H1 (cell line): Measurements from ENCODE around the gene LPAR6. TPM values are rescaled to one million over a fixed set of nuclear protein-coding genes. Genes with fewer than 3 reads are reported as not detected.

Experiments used
- BACH1 ChIP-seq: IDR thresholded peaks from 2 replicates; pipeline ENCODE4 v1.6.1; 2012; ENCODE audit warnings: low read length, improper control_type of control experiment
- CREB1 ChIP-seq: IDR thresholded peaks from 2 replicates; pipeline ENCODE4 v1.6.1; 2012; ENCODE audit warnings: inconsistent platforms
- PHF8 ChIP-seq: fragments of 200-600 bp; sonication (generic); conservative IDR thresholded peaks from 2 replicates; pipeline ENCODE4 v1.7.1; 2012; ENCODE audit warnings: low read depth, mild to moderate bottlenecking, inconsistent platforms, low read length, moderate library complexity
- POLR2AphosphoS5 ChIP-seq: IDR thresholded peaks from 2 replicates; pipeline ENCODE4 v1.6.1; 2011; ENCODE audit warnings: low read depth, low read length
- polyA plus RNA-seq, 7 experiments: library from polyadenylated mRNA; depleted of rRNA in 3 of 7; stranded (reverse) in 5 of 7; unstranded in 2 of 7; fragments of >200 nt in 5 of 7; fragments of 200-250 nt in 2 of 7; gene quantifications; 1 replicate in 5 of 7; 2 replicates in 1 of 7; 4 replicates in 1 of 7; pipeline versions ENCODE4 v1.2.1 to v1.2.3, GENCODE V29; 2011 to 2013; ENCODE audit warnings: missing spikeins in 2 of 7, mixed read lengths in 2 of 7
- total RNA-seq: library from RNA; stranded (reverse); fragmentation: NEBNext Ultra II Directional; extraction: Animal tissue kit (Norgen Biotek cat#: 25700); gene quantifications from 2 replicates; pipeline ENCODE4 v1.2.1, GENCODE V29; 2021

Gene LPAR6
- total and polyA plus RNA-seq, 2 of the 8 experiments (the other 6 are each of a cell fraction or from before 2014, with no cell fraction given): 0.50 to 0.97 TPM

DNA sequence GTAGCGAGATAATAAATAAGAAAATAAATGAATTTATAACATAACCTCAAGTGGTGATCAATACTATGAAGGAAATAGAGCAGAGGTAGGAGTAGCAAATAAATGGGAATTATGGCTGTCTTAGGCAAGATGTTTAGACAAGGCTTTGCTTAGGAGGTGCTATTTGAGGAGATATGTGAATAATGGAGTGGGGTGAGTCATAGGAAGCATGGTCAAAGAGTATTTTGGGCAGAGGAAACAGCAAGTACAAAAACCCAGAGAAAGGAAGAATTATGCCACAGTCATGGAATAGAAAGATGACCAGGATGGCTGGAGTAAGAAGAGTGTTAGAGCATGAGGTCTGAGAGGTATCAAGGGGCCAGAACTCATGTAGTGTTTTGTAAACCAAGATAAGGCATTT lies 33.6 kb upstream of the LPAR6 start (continued):
- TF ChIP-seq POLR2AphosphoS5 (no peak), CREB1 (no peak), BACH1 (no peak), PHF8 (no peak)
